ENCODE measurements around the gene MBD3. TPM values are rescaled to one million over a fixed set of nuclear protein-coding genes. Genes with fewer than 3 reads are reported as not detected.

The MBD3 gene
- total RNA-seq, 1 donor from 2014 or later = 71.9 TPM

- H3K9ac ChIP-seq (ENCODE audit: low read length) = no peak overlapping the region
- Mint-ChIP-seq H3K4me1 (ENCODE audit: low read depth, unreplicated experiment) (no peaks in the 10 kb centered on the region), H3K27ac (ENCODE audit: unreplicated experiment) (no peak overlapping the region), H3K27me3 (ENCODE audit: low read depth, unreplicated experiment) (no peaks in the 10 kb centered on the region), H3K36me3 (ENCODE audit: low read depth, unreplicated experiment) (peaks cover 30% of the 10 kb centered on the region), H3K4me3 (ENCODE audit: unreplicated experiment) (no peak overlapping the region), H3K9me3 (ENCODE audit: unreplicated experiment) (peaks cover 4% of the 10 kb centered on the region)
- no peak overlapping the region for H2AFZ ChIP-seq (ENCODE audit: low read depth, low read length)
- FAIRE-seq = no peak
- H3K4me3 ChIP-seq (ENCODE audit: insufficient read depth, low read depth, low read length) = no peak overlapping the region
- peaks cover 78% of the 10 kb centered on the region for H4K20me1 ChIP-seq (ENCODE audit: insufficient read depth, low read length)
- DNase-seq (ENCODE audit: low read depth) = no peak
- peaks cover 18% of the 10 kb centered on the region for H3K36me3 ChIP-seq (ENCODE audit: insufficient read depth, low read length)
- no peaks in the 10 kb centered on the region for H3K4me1 ChIP-seq (ENCODE audit: insufficient read depth, low read length)
- no peaks in the 10 kb centered on the region for H3K27me3 ChIP-seq (ENCODE audit: insufficient read depth, low read length)
- H3K4me2 ChIP-seq (ENCODE audit: low read length) = no peak overlapping the region
- TF ChIP-seq EZH2 (IDR thresholded peaks at IDR 0.05; ENCODE audit: insufficient read depth, low read length) = no peak
- TF ChIP-seq, protein P1, sequence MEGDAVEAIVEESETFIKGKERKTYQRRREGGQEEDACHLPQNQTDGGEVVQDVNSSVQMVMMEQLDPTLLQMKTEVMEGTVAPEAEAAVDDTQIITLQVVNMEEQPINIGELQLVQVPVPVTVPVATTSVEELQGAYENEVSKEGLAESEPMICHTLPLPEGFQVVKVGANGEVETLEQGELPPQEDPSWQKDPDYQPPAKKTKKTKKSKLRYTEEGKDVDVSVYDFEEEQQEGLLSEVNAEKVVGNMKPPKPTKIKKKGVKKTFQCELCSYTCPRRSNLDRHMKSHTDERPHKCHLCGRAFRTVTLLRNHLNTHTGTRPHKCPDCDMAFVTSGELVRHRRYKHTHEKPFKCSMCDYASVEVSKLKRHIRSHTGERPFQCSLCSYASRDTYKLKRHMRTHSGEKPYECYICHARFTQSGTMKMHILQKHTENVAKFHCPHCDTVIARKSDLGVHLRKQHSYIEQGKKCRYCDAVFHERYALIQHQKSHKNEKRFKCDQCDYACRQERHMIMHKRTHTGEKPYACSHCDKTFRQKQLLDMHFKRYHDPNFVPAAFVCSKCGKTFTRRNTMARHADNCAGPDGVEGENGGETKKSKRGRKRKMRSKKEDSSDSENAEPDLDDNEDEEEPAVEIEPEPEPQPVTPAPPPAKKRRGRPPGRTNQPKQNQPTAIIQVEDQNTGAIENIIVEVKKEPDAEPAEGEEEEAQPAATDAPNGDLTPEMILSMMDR (IDR thresholded peaks at IDR 0.05; ENCODE audit: insufficient read depth, low read depth, low read length) = no peak
- peaks cover 3% of the 10 kb centered on the region for H3K9me3 ChIP-seq (ENCODE audit: insufficient read depth, low read depth, low read length)
- H3K79me2 ChIP-seq (ENCODE audit: insufficient read depth, low read length) = peaks cover 74% of the 10 kb centered on the region
- H3K27ac ChIP-seq (ENCODE audit: low read depth, low read length) = no peak overlapping the region
Measured at GRCh38 chr19:1636325-1637236, 43.9 kb upstream of the MBD3 start.

DNA sequence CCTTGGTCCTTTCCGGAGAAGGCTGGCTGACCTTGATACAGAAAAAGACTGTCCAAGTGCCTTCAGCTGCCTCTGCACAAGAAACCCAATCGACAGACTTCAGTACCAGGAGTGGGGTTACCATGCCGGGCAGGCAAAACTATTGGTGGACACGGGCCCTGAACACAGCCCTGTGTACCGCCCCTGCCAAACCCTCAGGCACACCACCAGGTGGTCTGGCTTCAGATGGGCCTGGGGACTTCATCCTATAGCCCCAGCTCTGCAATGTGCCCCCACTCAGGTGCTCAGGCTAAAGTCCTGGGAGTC, 42.2 kb upstream of the MBD3 start:
- Histone ChIP-seq H3K27ac (ENCODE audit: low read depth, low read length) (no peak overlapping the region), H4K20me1 (ENCODE audit: insufficient read depth, low read length) (peaks cover 89% of the 10 kb centered on the region), H3K9ac (ENCODE audit: low read length) (no peak overlapping the region), H3K4me3 (ENCODE audit: insufficient read depth, low read depth, low read length) (no peak overlapping the region), H3K36me3 (ENCODE audit: insufficient read depth, low read length) (peaks cover 18% of the 10 kb centered on the region), H2AFZ (ENCODE audit: low read depth, low read length) (no peak overlapping the region), H3K27me3 (ENCODE audit: insufficient read depth, low read length) (no peaks in the 10 kb centered on the region), H3K9me3 (ENCODE audit: insufficient read depth, low read depth, low read length) (peaks cover 3% of the 10 kb centered on the region), H3K4me2 (ENCODE audit: low read length) (no peak overlapping the region), H3K4me1 (ENCODE audit: insufficient read depth, low read length) (no peaks in the 10 kb centered on the region), H3K79me2 (ENCODE audit: insufficient read depth, low read length) (peaks cover 68% of the 10 kb centered on the region)
- H3K9me3 Mint-ChIP-seq (ENCODE audit: unreplicated experiment) = peaks cover 4% of the 10 kb centered on the region
- no peak overlapping the region for H3K4me3 Mint-ChIP-seq (ENCODE audit: unreplicated experiment)
- H3K4me1 Mint-ChIP-seq (ENCODE audit: low read depth, unreplicated experiment) = no peaks in the 10 kb centered on the region
- no peaks in the 10 kb centered on the region for H3K27me3 Mint-ChIP-seq (ENCODE audit: low read depth, unreplicated experiment)
- H3K36me3 Mint-ChIP-seq (ENCODE audit: low read depth, unreplicated experiment) = peaks cover 30% of the 10 kb centered on the region
- H3K27ac Mint-ChIP-seq (ENCODE audit: unreplicated experiment) = no peak overlapping the region
- no peak for DNase-seq (ENCODE audit: low read depth)
- FAIRE-seq = no peak
- TF ChIP-seq, protein P1 (IDR thresholded peaks at IDR 0.05; ENCODE audit: insufficient read depth, low read depth, low read length) = no peak
- no peak for TF ChIP-seq EZH2 (IDR thresholded peaks at IDR 0.05; ENCODE audit: insufficient read depth, low read length)

All from astrocyte (in vitro differentiated cells and primary cell).